ENCODE data around the gene NOC2L. TPM values are rescaled to one million over a fixed set of nuclear protein-coding genes. Genes with fewer than 3 reads are reported as not detected.

Gene NOC2L
- total RNA-seq, 1 experiment from 2014 or later: 93.4 TPM

DNA sequence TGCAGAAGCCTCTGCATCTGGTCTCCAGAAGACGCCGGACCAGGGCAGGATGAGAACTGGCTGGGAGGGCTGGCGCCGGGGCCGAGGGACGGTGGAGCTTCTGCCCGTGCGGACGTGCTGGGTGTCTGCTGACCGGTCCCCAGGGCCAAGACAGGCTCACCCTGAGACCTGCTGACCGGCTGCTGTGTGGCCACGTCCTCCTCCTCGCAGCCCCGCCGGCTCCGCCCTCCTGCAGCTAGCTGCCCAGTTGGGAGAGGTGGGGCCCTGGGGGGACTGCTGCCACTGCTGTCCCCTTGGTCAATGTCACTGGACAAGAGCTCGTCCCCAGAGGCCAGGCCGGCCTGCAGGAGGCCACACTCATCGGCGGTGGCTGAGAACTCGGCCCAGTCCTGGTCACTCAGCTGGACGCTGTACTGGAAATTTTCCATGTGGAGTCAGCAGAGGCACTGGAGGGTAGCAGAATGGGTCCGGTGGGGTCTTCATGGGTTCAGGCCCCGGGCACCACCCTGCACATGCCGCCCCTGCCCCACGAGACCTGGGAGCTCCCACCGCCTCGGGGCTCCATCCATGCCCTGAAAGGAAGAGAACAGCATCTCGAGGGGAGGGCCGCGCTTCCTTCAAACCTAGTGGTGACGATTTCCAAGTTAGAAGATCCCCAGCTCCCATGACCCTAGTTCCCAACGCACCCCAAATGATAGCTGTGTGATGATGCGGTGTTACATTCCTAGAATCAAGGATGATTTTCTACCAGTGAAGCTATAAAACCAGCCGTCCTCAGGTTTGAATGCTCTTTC, 21.7 kb upstream of the NOC2L start:
- no peak overlapping the region for H3K4me3 ChIP-seq (ENCODE audit: low read depth, low read length)
- H3K27ac Mint-ChIP-seq (ENCODE audit: unreplicated experiment): no peak overlapping the region
- no peaks in the 10 kb centered on the region for H3K9me3 Mint-ChIP-seq (ENCODE audit: unreplicated experiment)
- DNase-seq: no peak
- peaks cover 9% of the 10 kb centered on the region for H3K36me3 Mint-ChIP-seq (ENCODE audit: insufficient read depth, unreplicated experiment)
- H3K9me3 ChIP-seq: no peaks in the 10 kb centered on the region
- TF ChIP-seq, protein P1, sequence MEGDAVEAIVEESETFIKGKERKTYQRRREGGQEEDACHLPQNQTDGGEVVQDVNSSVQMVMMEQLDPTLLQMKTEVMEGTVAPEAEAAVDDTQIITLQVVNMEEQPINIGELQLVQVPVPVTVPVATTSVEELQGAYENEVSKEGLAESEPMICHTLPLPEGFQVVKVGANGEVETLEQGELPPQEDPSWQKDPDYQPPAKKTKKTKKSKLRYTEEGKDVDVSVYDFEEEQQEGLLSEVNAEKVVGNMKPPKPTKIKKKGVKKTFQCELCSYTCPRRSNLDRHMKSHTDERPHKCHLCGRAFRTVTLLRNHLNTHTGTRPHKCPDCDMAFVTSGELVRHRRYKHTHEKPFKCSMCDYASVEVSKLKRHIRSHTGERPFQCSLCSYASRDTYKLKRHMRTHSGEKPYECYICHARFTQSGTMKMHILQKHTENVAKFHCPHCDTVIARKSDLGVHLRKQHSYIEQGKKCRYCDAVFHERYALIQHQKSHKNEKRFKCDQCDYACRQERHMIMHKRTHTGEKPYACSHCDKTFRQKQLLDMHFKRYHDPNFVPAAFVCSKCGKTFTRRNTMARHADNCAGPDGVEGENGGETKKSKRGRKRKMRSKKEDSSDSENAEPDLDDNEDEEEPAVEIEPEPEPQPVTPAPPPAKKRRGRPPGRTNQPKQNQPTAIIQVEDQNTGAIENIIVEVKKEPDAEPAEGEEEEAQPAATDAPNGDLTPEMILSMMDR (IDR thresholded peaks at IDR 0.05; ENCODE audit: insufficient read depth in 1 of 2, low read depth in 1 of 2, low read length in 1 of 2, severe bottlenecking in 1 of 2, unreplicated experiment in 1 of 2): no peak
- ChIA-PET CTCF (no interaction called here), POLR2A (no interaction called here)
- H3K4me1 Mint-ChIP-seq (ENCODE audit: low read depth, unreplicated experiment): peaks cover 6% of the 10 kb centered on the region
- H3K4me1 ChIP-seq: peaks cover under 1% of the 10 kb centered on the region; the same call in 1 of the 2 replicates
- intact Hi-C loops (cut with micrococcal nuclease; ENCODE audit: unreplicated experiment): loop anchor here (5.0 kb wide), 1 partner anchor 82 kb away; no protein-coding TSS in a partner anchor
- no TSS peak for BruUV-seq (replicated peaks)
- H3K27me3 ChIP-seq (replicated peaks; ENCODE audit: control insufficient read depth, insufficient read depth, low read length): no peaks in the 10 kb centered on the region
- no peaks in the 10 kb centered on the region for H3K36me3 ChIP-seq (ENCODE audit: control insufficient read depth, insufficient read depth, low read length)
- no peaks in the 10 kb centered on the region for H3K27me3 Mint-ChIP-seq (ENCODE audit: insufficient read depth, unreplicated experiment)
- no peak overlapping the region for H3K4me3 Mint-ChIP-seq (ENCODE audit: unreplicated experiment)

DNA sequence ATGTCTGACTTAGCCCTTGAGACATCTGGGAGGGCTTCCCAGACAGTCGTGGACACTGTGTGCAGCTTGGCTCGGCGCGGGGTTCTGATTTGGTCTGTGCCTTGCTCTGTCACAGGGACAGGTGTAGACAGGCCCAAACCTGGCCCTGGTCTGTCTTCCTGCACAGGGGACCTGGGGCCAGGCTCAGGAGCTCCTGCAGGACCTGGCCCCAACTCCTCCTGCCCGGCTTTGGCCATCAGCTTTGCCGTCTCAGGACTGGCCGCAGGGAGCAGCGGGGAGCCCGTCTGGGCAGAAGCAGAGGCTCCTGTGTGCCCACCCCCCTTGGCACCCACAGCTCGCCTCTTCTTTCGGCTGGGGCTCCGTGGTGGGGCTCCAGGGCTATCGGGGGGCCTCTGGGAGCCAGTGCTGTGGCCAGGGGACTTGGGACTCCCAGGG, 21.1 kb upstream of the NOC2L start:
- H3K9me3 ChIP-seq: no peaks in the 10 kb centered on the region
- H3K27ac Mint-ChIP-seq (ENCODE audit: unreplicated experiment): no peak overlapping the region
- POLR2A ChIA-PET: no interaction called here
- no peaks in the 10 kb centered on the region for H3K36me3 ChIP-seq (ENCODE audit: control insufficient read depth, insufficient read depth, low read length)
- BruUV-seq (replicated peaks): no TSS peak
- H3K36me3 Mint-ChIP-seq (ENCODE audit: insufficient read depth, unreplicated experiment): peaks cover 9% of the 10 kb centered on the region
- no peak overlapping the region for H3K4me3 ChIP-seq (ENCODE audit: low read depth, low read length)
- DNase-seq: no peak
- H3K27me3 ChIP-seq (replicated peaks; ENCODE audit: control insufficient read depth, insufficient read depth, low read length): no peaks in the 10 kb centered on the region
- CTCF ChIA-PET: no interaction called here
- H3K9me3 Mint-ChIP-seq (ENCODE audit: unreplicated experiment): no peaks in the 10 kb centered on the region
- TF ChIP-seq, protein P1 (IDR thresholded peaks at IDR 0.05; ENCODE audit: insufficient read depth in 1 of 2, low read depth in 1 of 2, low read length in 1 of 2, severe bottlenecking in 1 of 2, unreplicated experiment in 1 of 2): no peak
- intact Hi-C loops (cut with micrococcal nuclease; ENCODE audit: unreplicated experiment): loop anchor here (5.0 kb wide), 1 partner anchor 82 kb away; no protein-coding TSS in a partner anchor
- H3K4me3 Mint-ChIP-seq (ENCODE audit: unreplicated experiment): no peak overlapping the region
- peaks cover 6% of the 10 kb centered on the region for H3K4me1 Mint-ChIP-seq (ENCODE audit: low read depth, unreplicated experiment)
- H3K4me1 ChIP-seq: peaks cover 5% of the 10 kb centered on the region; the same call in 1 of the 2 replicates
- no peaks in the 10 kb centered on the region for H3K27me3 Mint-ChIP-seq (ENCODE audit: insufficient read depth, unreplicated experiment)

DNA sequence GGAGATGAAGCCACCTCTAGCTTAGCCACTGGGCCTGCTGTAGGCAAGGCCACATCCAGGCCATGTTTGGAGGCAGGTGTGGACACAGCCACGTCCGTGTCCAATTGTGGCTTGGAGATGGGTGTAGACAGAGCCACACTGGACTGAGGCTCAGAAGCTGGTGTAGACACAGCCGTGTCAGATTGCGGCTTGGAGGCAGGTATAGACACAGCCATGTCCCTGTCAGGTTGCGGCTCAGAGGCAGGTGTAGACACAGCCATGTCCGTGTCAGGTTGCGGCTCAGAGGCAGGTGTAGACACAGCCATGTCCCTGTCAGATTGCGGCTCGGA, 20.7 kb upstream of the NOC2L start:
- intact Hi-C loops (cut with micrococcal nuclease; ENCODE audit: unreplicated experiment): loop anchor here (5.0 kb wide), 1 partner anchor 83 kb away; no protein-coding TSS in a partner anchor
- H3K4me1 ChIP-seq: peaks cover 5% of the 10 kb centered on the region; the same call in 1 of the 2 replicates
- H3K36me3 Mint-ChIP-seq (ENCODE audit: insufficient read depth, unreplicated experiment): peaks cover 9% of the 10 kb centered on the region
- ChIA-PET CTCF (no interaction called here), POLR2A (no interaction called here)
- peaks cover 10% of the 10 kb centered on the region for H3K4me1 Mint-ChIP-seq (ENCODE audit: low read depth, unreplicated experiment)
- no peaks in the 10 kb centered on the region for H3K9me3 ChIP-seq
- no peaks in the 10 kb centered on the region for H3K9me3 Mint-ChIP-seq (ENCODE audit: unreplicated experiment)
- BruUV-seq (replicated peaks): no TSS peak
- no peak for DNase-seq
- H3K27me3 Mint-ChIP-seq (ENCODE audit: insufficient read depth, unreplicated experiment): no peaks in the 10 kb centered on the region
- H3K36me3 ChIP-seq (ENCODE audit: control insufficient read depth, insufficient read depth, low read length): no peaks in the 10 kb centered on the region
- no peak overlapping the region for H3K4me3 ChIP-seq (ENCODE audit: low read depth, low read length)
- no peak overlapping the region for H3K27ac Mint-ChIP-seq (ENCODE audit: unreplicated experiment)
- no peaks in the 10 kb centered on the region for H3K27me3 ChIP-seq (replicated peaks; ENCODE audit: control insufficient read depth, insufficient read depth, low read length)
- no peak overlapping the region for H3K4me3 Mint-ChIP-seq (ENCODE audit: unreplicated experiment)
- TF ChIP-seq, protein P1 (IDR thresholded peaks at IDR 0.05; ENCODE audit: insufficient read depth in 1 of 2, low read depth in 1 of 2, low read length in 1 of 2, severe bottlenecking in 1 of 2, unreplicated experiment in 1 of 2): no peak
